Ascending aorta (tissue), 2 donors: ENCODE measurements around the gene TFB2M. TPM values are rescaled to one million over a fixed set of nuclear protein-coding genes. Genes with fewer than 3 reads are reported as not detected.

Experiments
- DNase-seq, 2 donors: peaks; one replicate each; pipeline ENCODE4 v3.0.0-alpha.2; 2019; ENCODE audit warnings: low spot score in 2 of 2
- H3K27ac ChIP-seq, 2 donors: fragments of 200-600 bp; sonication (generic); one replicate each; pipeline ENCODE4 v1.5.1; 2016 to 2017; ENCODE audit warnings: mild to moderate bottlenecking in 1 of 2
- H3K27me3 ChIP-seq: fragments of 200-600 bp; sonication (generic); one replicate; pipeline ENCODE4 v1.5.1; 2017
- H3K36me3 ChIP-seq, 2 donors: fragments of 200-600 bp; sonication (generic); one replicate each; pipeline ENCODE4 v1.5.1; 2016
- H3K4me1 ChIP-seq, 2 donors: fragments of 200-600 bp; sonication (generic); one replicate each; pipeline ENCODE4 v1.5.1; 2016 to 2017; ENCODE audit warnings: mild to moderate bottlenecking in 1 of 2
- H3K4me3 ChIP-seq, 2 donors: fragments of 200-600 bp; sonication (generic); one replicate each; pipeline ENCODE4 v1.5.1; 2016 to 2017; ENCODE audit warnings: mild to moderate bottlenecking in 1 of 2
- H3K9me3 ChIP-seq, 2 donors: fragments of 200-600 bp; sonication (generic); one replicate each; pipeline ENCODE4 v1.5.1; 2016
- intact Hi-C: fragments of 100-400 bp; cut with DNase I; formaldehyde crosslinking; loops from one replicate; pipeline ENCODE4 v1.15.1; 2023
- total RNA-seq: library from RNA; depleted of rRNA; stranded (reverse); fragments of >200 nt; gene quantifications from one replicate; pipeline ENCODE4 v1.1.0, GENCODE V29; 2016
- TF ChIP-seq, protein P1 (sequence below), 3 experiments: fragments of 200-600 bp in 2 of 3; fragments of 450-650 bp in 1 of 3; sonication (generic) in 2 of 3; IDR thresholded peaks; one replicate each; pipeline ENCODE4 v1.5.1; 2016 to 2019; ENCODE audit warnings: antibody characterized with exemption in 3 of 3, mild to moderate bottlenecking in 1 of 3, moderate library complexity in 1 of 3

The TFB2M gene
- total RNA-seq, 1 donor from 2014 or later, result 1.6 TPM

DNA sequence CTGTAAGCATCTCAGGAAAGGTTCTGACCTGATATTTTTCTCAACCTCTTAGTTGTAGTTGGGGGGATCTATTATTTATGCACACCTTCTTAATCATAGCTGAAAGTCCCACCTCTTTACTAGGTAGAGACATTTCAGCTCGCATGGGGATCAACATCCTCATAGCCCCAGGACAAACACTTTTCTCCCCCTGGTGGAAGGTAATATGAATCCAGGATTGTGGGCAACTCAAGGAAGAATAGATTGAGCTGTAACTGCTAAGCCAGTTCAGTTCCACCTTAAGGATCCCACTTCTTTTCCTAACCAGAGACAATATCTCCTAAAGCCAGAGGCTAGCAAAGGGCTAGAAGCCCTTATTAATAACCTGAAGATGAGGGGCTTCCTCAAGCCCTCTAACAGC, 33.5 kb downstream of the TFB2M start:
- TF ChIP-seq, protein P1, sequence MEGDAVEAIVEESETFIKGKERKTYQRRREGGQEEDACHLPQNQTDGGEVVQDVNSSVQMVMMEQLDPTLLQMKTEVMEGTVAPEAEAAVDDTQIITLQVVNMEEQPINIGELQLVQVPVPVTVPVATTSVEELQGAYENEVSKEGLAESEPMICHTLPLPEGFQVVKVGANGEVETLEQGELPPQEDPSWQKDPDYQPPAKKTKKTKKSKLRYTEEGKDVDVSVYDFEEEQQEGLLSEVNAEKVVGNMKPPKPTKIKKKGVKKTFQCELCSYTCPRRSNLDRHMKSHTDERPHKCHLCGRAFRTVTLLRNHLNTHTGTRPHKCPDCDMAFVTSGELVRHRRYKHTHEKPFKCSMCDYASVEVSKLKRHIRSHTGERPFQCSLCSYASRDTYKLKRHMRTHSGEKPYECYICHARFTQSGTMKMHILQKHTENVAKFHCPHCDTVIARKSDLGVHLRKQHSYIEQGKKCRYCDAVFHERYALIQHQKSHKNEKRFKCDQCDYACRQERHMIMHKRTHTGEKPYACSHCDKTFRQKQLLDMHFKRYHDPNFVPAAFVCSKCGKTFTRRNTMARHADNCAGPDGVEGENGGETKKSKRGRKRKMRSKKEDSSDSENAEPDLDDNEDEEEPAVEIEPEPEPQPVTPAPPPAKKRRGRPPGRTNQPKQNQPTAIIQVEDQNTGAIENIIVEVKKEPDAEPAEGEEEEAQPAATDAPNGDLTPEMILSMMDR (IDR thresholded peaks at IDR 0.05), result no peak
- DNase-seq, result no peak
- intact Hi-C loops, result no loop called here
- Histone ChIP-seq H3K27me3 (no peaks in the 10 kb centered on the region), H3K27ac (no peak overlapping the region), H3K36me3 (no peaks in the 10 kb centered on the region), H3K9me3 (peaks cover 6 to 11% of the 10 kb centered on the region in 2 donors), H3K4me3 (no peak overlapping the region), H3K4me1 (no peaks in the 10 kb centered on the region)

DNA sequence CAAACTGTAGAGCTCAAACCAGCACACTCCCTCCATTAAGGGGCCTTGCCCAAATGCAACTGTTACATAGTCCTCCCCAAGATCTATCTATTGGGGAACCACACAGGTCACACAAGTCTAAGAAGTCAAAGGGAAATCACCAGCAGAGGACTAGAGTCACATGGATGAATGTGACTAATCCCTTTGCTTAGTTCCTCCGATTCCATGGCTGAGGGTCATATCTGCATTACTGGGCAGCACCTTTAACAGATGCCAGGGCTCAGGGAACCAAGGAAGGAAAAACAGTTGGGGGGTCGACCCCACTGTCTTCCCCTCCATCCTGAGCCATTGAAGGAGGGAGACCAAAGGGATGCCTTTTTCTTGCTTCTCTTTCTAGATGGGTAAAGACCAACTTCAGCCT, 35.6 kb downstream of the TFB2M start:
- no peak overlapping the region for H3K4me3 ChIP-seq
- H3K36me3 ChIP-seq, result no peaks in the 10 kb centered on the region
- intact Hi-C loops, result no loop called here
- DNase-seq, result no peak
- H3K4me1 ChIP-seq, result no peaks in the 10 kb centered on the region
- peaks cover 6 to 11% of the 10 kb centered on the region in 2 donors for H3K9me3 ChIP-seq
- TF ChIP-seq, protein P1 (IDR thresholded peaks at IDR 0.05), result no peak
- no peaks in the 10 kb centered on the region for H3K27me3 ChIP-seq
- H3K27ac ChIP-seq, result no peak overlapping the region

DNA sequence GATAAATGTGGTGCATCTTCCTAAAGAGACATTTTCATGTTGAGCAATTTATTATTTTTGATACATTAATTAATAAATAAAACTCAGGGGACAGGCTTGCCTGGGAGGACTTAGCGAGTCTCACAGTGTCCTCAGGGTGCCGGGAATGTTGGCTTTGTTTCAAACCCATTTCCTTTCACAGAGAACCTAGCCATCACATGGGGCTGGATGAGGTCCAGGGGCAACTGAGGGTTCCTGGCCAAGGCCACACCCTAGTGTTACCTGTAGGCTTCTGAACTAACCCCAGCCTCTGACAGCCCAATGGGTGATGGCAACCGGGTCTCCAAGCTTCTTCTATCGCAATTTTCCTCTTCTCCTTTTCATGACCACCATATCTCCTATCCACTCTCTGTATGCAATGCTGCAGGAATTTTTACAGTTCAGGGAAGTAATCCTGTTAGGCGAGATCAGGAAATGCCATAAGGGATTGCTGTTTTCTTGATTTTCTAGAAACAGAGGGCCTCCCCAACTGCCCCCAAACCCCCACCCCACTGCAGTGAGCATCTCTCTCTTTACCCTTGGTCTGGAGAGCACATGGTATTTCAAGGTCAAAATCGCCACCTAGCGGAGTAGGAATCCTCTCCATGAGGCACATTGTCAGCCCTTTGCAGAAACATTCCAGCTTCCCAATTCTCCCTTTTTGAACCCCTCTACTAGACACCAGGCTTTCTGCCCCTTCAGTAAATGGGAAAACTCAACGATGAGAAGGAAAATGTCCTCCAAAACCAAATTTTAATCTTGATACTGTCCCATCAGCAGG, 36.9 kb downstream of the TFB2M start:
- intact Hi-C loops, result no loop called here
- Histone ChIP-seq H3K27me3 (no peaks in the 10 kb centered on the region), H3K9me3 (peaks cover 6 to 11% of the 10 kb centered on the region in 2 donors), H3K4me3 (no peak overlapping the region), H3K36me3 (no peaks in the 10 kb centered on the region), H3K27ac (no peak overlapping the region), H3K4me1 (no peaks in the 10 kb centered on the region)
- no peak for DNase-seq
- TF ChIP-seq, protein P1 (IDR thresholded peaks at IDR 0.05), result no peak

DNA sequence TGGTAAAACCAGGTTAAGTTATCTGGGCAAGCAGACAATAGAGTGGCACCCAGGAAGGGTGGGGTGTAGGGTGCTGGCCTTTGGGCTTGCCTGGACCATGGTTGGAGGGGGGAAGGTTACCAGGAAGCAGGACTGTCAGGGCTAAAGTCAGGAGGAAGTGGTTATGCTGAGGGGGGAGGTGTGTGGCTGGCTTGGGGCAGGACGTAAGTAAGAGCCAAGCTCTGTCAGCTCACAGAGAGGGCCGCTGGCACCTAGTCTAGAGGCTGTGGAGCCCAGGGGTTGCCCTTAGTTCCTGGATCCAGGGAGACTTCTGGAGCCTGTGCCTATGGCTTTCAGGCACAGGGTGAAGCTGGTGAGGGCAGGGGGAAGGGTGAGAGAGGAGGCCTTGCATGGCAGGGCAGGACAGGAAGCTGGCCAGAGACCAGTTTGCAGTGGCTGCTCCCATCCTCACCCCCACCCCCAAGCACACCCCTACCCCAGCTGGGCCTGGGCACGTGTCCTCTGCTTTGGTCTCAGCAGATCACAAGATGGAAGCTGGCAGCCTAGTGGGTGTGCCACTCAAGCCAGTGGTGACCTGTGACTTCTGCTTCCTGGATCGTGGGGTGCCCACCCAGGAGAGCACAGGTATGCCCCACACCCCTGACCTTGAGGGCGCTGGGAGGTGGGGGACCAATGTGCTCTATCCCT, 38.5 kb downstream of the TFB2M start:
- Histone ChIP-seq H3K4me3 (no peak overlapping the region), H3K36me3 (no peaks in the 10 kb centered on the region), H3K27ac (no peak overlapping the region), H3K4me1 (no peaks in the 10 kb centered on the region), H3K9me3 (peaks cover 6 to 11% of the 10 kb centered on the region in 2 donors), H3K27me3 (no peaks in the 10 kb centered on the region)
- intact Hi-C loops, result no loop called here
- TF ChIP-seq, protein P1 (IDR thresholded peaks at IDR 0.05), result no peak
- DNase-seq, result no peak

DNA sequence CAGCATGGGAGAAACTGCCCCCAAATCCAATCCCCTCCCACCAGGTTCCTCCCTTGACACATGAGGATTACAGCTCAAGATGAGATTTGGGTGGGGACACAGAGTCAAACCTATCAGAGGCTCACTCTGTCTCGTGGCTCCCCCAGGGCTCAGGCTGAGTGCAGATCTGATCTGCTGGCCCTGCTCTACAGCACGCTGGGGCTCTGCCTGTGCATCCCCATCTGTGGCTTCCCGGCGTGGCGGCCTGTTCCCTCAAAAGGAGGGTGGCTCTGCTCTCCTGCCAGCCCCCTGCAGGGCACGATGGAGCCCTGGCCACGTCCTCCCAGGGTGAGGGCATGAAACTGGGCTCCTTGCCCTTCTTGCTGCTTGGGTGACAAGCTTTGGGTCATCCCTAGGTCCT, 39.1 kb downstream of the TFB2M start:
- no peaks in the 10 kb centered on the region for H3K36me3 ChIP-seq
- TF ChIP-seq, protein P1 (IDR thresholded peaks at IDR 0.05), result no peak
- no peak overlapping the region for H3K4me3 ChIP-seq
- H3K27me3 ChIP-seq, result no peaks in the 10 kb centered on the region
- no peaks in the 10 kb centered on the region for H3K4me1 ChIP-seq
- intact Hi-C loops, result no loop called here
- H3K9me3 ChIP-seq, result peaks cover 6 to 11% of the 10 kb centered on the region in 2 donors
- H3K27ac ChIP-seq, result no peak overlapping the region
- no peak for DNase-seq
